Activated T-cell treated with anti-CD3 and anti-CD28 coated beads for 1 hour (primary cell): ENCODE data around the gene FSTL3.
A peak's percentile ranks its signal among the peaks of the same experiment; 100 is the strongest.
"Not testable (repeated sequence)": the region's sequence is repeated elsewhere in the genome, so short reads cannot be mapped to it uniquely, and the experiment has no call there.

Experiments
- DNase-seq: peaks from one replicate; pipeline ENCODE4 v3.0.0-alpha.2; 2020; ENCODE audit warnings: low read depth

FSTL3 gene

DNA sequence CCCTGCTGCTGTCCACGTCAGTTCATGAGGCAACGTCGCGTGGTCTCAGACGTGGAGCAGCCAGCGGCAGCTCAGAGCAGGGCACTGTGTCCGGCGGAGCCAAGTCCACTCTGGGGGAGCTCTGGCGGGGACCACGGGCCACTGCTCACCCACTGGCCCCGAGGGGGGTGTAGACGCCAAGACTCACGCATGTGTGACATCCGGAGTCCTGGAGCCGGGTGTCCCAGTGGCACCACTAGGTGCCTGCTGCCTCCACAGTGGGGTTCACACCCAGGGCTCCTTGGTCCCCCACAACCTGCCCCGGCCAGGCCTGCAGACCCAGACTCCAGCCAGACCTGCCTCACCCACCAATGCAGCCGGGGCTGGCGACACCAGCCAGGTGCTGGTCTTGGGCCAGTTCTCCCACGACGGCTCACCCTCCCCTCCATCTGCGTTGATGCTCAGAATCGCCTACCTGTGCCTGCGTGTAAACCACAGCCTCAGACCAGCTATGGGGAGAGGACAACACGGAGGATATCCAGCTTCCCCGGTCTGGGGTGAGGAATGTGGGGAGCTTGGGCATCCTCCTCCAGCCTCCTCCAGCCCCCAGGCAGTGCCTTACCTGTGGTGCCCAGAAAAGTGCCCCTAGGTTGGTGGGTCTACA is 6.6 kb downstream of the FSTL3 start:
- no peak for DNase-seq

DNA sequence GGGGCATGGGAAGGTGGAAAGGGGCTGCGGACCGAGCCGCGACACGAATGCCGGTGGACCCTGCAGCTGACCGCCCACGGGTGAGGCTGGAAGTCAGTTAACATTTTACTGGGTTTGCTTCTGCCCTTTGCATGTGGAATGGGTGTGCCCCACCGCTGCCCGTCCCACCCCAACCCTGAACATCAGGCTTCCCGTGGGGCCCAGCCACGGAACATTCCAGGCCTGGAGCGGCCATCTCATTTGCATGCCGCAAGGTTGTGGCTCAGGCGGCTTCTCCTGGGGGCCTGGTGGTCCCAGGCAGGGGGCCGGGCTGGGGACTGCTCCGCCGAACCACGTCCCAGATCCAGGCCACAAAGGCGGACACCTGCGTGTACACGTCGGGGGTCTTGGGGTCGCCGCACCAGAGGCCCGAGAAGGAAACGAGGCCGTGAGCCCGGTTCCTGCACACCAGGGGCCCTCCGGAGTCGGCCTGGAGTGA is 9.3 kb downstream of the FSTL3 start:
- DNase-seq: no peak

DNA sequence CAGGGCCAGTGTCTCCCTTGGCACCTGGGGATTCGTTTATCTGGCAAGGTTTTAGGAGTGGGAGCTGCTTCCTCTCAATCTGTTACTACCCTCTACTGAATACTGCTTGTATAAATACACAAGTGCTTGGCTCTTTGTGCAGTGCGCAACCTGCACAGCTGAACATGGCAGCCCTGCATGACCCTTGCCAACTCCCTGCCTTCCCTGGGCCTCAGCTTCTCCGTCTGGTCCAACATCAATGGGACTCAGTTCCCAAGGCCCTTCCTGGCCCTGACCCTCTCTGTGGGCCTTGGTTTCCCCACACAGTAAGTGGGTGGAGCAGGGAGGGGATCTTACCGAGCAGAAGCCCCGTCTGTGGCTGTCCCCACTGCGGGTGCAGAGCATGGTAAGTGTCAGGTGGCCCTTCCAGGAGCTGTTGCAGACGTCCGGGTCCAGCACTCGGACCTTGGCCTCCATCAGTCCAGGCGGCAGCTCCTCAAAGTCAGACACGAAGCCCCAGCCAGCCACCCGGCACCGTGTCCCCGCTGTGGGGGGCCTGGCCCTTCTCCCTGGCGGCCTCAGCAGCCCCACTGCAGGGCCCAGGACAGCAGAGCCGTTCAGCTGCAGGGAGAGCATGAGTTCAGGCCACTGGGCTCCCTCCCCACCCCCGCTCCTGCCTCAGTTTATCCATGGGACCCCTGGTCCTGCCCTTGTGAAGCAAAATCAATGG is 10.6 kb downstream of the FSTL3 start:
- DNase-seq: no peak

DNA sequence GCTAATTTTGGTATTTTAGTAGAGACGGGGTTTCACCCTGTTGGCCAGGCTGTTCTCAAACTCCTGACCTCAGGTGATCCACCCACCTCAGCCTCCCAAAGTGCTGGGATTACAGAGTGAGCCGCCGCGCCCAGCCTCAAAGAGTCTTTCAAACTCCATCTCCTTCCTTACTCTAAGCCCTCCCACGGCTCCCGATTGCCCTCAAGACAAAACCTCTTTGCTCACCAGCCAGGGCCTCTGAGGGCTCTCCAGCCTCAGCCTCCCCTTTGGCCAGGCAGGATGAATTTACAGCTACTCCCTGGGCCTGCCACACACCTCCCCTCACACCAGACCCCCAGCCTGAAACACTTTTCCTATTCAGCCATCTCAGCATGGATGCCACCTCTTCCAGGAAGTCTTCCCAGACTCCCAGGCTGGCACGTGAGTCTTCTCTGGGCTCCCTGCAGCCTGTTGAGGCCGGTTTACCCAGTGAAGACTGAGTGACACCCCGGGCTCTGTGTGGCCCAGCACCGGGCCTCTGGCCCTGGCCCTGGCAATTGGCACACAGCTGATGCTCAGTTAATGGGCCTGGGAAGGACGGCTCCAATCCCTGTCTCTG is 11.5 kb downstream of the FSTL3 start:
- no peak for DNase-seq

DNA sequence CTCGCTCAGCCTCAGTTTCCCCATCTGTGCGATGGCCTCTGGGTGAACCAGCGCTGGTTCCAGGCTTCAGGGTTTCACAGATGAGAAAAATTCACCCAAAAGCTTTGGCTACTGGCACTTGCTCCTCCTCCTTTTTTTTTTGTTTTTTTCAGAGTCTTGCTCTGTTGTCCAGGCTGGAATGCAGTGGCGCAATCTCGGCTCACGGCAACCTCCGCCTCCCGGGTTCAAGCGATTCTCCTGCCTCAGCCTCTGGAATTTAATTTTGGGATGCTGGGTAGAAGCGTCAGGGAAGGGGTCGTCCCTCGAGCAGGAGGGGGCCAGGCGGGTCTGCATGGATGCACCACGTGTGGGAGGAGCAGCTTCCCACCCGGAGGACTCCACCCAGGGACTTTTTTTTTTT is 12.0 kb downstream of the FSTL3 start:
- no peak for DNase-seq

DNA sequence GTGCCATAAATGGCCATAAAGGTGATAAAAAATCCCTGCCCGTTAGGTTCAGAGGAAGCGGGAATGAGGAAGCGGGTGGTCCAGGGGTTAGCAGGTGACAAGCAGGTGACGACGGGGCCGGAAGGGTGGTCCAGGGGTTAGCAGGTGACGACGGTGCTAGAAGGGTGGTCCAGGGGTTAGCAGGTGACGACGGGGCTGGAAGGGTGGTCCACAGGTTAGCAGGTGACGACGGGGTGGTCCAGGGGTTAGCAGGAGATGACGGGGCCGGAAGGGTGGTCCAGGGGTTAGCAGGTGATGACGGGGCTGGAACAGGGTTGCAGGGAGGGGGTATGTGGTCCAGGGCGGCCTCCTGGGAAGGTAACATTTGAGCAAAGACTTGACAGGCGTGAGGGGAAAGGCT is 12.8 kb downstream of the FSTL3 start:
- no peak for DNase-seq

DNA sequence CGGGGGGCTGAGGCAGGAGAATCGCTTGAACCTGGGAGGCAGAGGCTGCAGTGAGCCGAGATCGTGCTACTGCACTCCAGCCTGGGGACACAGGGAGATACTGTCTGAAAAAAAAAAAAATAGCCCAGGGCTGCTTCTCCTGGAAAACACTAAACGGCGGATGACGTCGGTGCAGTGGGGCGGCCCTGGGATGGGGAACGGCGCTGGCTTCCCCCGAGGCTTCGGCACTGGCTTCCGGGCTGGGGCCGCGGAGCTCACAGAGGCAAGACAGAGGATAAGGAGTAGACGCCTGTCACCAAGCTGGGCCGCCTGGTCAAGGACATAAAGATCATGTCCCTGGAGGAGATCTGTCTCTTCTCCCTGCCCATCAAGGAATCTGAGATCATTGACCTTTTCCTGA is 14.0 kb downstream of the FSTL3 start:
- DNase-seq: no peak

DNA sequence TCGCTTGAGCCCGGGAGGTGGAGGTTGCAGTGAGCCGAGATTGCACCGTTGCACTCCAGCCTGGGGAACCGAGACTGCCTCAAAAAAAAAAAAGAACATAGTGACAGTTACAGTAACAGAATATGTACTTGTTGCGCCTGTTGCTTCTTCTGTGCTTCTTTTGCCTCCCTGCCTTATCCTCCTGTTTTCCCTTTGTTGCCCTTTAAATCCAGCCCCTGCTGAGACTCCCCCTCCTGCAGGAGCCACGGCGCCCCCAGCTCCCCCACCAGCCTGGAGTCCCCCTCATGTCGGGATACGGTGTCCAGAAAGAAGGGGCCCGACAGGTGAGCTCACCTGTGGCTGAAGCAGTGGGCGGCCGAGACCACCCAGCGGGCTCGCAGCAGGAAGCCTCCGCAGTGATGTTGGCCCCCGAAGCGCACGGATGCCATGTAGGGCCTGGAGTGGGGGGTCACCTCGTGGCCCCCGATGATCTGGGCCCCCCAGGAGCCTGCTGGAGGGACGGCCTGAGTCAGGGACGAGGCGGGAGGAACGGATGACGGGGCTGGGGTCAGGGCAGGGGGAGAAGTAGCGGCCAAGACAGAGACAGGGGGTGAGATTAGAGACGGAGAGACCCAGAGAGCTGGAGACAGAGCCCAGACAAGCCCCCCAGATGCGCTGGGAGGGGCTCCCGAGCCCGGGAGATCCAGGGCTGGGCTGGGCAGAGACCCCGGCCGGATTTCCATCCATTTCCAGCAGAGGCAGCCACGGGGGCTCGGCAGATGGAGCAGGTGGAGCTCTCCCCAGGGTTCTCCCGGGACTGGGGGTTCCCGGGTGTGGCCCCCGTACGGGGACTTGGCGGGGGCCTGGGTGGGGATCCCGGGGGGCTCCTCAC is 18.5 kb downstream of the FSTL3 start:
- DNase-seq: no peak

DNA sequence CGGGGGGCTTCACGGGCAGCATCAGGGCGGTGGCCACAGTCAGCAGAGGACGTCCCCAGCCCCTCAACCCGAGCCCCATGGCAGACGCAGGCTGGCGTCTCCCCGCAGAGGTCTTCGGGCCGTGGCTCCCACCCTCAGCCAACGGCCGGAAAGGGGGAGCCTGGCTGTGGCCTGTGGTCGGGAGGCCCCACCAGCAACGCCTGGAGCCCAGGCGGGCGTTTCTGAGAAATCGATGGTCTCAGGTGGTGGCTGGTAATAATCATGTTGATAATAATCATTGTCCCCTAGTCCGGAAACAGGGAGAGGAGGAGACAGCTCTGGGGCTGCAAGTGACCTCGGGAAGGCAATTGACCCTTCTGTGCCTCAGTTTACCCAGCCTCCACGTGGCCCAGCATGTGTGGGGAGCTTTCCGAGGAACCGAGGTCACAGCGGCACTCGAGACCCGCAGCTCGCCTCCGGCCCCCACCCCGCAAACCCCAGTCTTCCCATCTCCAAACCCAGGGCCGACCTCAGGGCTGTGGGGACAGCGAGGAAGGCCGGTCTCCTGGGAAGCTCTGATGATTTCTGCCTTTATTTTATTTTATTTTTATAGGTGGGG is 19.3 kb downstream of the FSTL3 start, which contains the start of gene PRSS57:
PRSS57 (minus strand) TSS at position 101 of the 598 bp plus-strand sequence; CDS start at position 79, 22 bp downstream.
- DNase-seq: no peak

DNA sequence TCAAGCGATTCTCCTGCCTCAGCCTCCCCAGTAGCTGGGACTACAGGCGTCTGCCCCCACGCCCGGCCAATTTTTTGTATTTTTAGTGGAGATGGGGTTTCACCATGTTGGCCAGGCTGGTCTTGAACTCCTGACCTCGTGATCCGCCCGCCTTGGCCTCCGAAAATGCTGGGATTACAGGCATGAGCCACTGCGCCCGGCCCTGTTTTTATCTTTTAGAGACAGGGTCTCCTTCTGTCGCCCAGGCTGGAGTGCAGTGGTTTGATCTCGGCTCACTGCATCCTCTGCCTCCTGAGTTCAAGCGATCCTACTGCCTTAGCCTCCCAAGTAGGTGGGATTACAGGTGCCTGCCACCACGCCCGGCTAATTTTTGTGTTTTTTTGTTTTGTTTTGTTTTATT is 22.3 kb downstream of the FSTL3 start:
- DNase-seq: not testable (repeated sequence)

DNA sequence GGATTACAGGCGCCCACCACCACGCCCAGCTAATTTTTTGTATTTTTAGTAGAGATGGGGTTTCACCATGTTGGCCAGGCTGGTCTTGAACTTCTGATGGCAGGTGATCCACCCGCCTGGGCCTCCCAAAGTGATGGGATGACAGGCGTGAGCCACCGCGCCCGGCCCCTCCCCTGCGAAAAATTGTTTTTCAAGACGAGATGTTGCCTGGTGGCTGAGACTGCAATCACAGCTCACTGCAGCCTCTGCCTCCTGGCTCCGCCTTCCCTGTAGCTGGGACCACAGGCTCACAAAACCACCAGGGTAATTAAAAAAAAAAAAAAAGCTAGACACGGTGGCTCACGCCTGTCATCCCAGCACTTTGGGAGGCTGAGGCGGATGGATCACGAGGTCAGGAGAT is 23.7 kb downstream of the FSTL3 start:
- DNase-seq: not testable (repeated sequence)

DNA sequence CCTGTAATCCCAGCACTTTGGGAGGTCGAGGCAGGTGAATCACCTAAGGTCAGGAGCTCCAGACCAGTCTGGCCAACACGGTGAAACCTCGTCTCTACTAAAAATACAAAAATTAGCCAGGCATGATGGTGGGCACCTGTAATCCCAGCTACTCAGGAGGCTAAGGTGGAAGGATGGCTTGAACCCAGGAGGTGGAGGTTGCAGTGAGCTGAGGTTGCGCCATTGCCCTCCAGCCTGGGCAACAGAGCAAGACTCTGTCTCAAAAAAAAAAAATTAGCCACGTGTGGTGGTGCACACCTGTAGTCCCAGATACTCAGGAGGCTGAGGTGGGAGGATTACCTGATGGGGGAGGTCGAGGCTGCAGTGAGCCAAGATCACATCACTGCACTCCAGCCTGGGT is 26.7 kb downstream of the FSTL3 start:
- not testable (repeated sequence) for DNase-seq

DNA sequence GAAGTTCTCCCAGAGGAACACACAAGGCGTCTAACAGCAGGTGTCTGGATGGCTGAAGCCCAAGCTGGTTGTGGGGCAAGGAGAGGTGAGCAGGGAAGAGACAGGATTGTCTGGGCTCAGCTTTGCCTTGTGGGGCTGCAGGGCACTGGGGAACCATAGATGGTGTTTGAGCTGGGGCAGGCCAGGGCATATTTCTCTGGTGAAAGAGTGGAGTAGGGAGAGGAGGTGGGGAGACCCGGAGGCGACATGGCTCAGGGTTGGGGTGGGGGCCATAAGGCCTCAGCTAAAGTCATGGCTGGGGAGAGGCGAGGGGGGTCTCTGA is 27.1 kb downstream of the FSTL3 start:
- no peak for DNase-seq

DNA sequence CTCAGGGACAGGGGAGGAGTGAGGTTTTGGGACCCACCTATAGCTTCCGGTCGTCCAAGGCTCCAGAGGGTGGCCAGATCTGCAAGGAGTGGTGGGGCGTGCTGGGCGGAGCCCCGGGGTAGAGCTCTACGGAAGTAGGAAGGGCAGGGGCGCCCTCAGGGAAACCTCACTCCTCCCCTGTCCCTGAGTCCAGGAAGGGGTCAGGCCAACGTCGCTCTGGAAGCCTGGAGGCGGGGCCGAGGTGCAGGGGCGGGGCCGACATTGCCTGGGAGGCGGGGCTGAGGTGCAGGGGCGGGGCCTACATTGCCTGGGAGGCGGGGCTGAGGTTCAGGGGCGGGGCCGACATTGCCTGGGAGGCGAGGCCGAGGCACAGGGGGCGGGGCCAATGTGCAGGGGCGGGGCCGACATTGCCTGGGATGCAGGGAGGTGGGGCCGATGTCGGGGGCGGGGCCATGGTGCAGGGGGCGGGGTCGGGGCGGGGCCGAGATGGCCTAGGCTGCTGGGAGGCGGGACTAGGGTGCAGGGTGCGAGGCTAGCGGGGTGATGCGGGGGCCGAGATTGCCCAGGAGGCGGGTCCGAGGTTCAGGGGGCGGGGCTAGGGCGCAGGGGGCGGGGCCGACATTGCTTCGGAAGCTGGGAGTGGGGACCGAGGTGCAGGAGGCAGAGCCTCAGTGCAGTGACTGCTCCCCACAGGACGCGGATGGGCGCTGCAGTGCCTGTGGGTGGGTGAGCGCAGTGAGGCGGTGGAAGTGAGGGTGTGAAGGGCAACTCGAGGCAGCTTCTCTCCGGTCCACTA is 27.7 kb downstream of the FSTL3 start:
- peak; percentile 48 for DNase-seq

DNA sequence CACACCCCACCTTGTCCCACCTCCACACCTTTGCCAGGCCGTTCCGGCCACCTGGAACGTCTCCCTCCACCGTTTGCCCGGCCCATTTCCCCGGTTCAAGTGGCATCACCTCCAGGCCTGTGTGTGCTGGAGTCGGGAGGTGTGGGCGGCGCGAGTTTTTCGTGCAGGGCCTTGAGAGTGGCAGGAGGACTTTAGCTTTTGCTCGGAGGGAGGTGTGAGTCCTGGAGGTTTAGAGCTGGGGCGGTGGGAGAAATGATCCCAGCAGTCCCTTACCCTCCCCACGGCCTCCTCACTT is 28.2 kb downstream of the FSTL3 start:
- no peak for DNase-seq

DNA sequence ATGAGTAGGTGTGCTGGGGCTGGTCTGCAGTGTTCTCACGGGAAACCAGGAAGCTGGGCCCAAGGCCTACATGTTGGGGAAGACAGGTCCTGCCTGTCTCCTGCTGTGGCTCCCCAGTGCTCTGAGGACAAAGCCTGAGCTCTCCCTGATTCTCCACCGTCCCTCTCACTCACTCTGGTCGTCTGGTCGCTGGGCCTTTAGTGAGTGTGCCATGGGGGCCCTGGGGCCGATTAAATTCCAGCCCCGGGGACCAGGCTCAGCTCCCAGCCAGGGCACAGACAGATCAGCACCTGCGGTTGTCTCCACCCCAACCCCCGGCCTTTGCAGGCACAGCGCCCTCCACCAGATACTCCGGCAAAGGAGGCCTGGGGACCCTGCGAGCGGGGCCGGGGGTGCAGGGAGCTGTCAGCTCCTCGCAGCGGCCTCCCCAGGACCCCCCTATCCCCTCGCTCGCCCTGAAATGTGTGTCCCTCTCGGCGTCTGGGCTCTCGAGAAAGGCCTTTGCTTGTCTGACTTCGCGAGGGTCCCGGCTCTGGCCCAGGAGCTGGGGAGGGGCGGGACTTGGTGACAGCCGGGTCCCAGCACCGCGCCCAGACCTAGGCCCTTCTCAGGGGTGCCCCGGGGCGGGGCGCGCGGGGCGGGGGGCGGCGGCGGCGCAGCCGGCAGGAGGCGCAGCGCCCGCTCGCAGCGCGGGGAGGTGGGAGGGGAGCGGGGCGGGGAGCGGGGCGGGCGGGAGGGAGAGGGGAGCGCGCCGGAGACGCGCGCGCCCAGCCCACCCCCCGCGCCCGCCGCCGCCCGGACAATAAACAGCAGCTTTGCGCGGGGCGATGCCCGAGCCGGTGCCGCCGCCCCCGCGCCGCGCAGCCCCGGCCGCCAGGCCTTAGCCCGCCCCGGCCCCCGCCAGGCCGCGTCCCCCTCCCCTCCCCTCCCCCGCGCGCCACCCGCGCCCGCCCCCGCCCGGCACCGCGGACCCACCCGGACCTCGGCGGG is 32.3 kb downstream of the FSTL3 start, which contains the start of gene PALM:
PALM (plus strand) TSS at position 782 of the 990 bp plus-strand sequence. CDS start 212 bp downstream, outside the sequence.
- DNase-seq: no peak

DNA sequence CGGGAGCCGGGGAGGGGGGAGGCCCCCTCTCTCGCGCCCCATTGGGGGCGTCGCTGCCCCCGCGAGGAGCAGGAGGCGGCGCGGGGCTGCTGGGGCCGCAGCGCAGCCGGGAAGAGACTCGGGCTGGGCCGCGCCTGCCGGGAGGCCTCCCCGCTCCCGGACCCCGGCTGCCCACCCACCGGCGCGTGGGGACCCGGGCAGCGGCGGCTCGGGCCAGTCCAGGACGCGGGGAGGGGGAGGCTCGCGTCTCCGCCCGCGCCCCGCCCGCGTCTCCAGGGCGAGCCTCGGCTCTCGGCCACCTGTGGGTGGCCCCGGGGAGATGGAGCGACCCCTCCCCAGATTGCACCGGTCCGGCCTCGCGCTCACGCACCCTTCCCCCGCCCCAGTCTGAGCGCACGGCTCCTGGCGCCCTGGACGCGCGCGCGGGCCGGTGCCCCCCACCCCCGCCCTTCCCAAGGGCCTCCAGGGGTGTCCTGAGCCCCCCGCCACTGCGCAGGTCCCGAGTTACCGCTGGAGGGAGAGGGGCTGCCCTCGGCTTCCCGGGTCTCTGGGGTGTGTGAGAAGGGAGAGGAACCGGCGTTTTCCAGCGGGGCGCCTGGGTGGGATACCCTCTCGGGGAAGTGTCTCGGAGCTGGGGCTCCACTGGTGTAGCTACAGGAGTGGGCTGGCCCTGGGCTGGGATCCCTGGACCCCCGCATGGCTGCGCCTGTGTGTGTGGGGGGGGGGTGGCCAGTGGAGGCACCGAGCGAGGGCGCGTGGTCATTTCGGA is 33.2 kb downstream of the FSTL3 start:
- no peak for DNase-seq

DNA sequence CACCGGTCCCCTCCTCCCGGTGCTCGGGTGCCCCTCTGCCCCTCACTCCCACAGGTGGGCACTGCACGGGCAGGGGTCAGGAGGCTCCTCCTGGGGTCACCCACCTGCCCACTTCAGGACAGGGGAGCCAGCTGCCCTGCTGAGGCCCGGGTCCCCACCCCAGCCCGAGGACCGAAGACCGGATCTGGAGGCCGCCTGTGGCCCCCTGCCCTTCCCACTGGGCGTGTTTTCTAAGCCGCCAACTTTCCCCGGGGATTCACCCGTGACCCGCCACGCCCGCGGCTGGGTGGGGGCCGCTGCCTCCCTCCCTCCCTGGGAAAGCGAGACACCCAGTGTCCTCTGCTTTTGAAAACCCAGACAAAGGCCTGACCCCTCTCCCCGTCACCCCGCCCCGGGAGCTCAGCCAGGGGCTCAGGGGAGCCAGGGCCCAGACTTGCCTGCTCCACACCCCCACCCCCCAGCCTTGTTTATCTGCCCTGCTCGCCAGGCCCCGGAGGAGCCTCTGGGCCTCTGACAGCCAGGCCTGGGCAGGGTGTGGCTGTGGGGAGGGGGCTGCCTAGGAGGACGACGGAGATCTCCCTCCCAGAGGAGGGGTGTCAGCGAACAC is 33.9 kb downstream of the FSTL3 start:
- no peak for DNase-seq

DNA sequence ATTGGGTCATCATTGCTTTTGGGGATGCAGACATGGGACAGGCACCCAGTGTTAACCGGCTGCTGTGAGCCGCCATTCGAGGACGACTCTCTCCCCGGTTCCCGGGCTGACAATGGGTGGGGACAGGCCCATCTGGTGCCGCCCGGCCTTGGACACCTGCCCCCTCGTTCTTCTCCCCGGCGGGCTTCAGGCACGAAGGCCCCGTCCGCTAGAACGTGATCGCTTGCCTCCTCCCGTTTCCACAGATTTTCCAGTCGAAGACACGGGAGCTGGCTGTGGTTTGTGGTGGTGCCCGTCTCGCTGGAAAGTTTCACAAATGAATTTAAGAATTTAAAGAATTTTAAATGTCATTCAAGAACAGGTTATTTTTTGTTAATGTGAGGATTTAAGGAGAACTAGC is 34.6 kb downstream of the FSTL3 start:
- DNase-seq: no peak
